ENCODE data around the gene SH3RF3. TPM values are rescaled to one million over a fixed set of nuclear protein-coding genes. Genes with fewer than 3 reads are reported as not detected.

Gene SH3RF3
- total RNA-seq, 2 experiments from 2014 or later, result 0.31 to 0.36 TPM

DNA sequence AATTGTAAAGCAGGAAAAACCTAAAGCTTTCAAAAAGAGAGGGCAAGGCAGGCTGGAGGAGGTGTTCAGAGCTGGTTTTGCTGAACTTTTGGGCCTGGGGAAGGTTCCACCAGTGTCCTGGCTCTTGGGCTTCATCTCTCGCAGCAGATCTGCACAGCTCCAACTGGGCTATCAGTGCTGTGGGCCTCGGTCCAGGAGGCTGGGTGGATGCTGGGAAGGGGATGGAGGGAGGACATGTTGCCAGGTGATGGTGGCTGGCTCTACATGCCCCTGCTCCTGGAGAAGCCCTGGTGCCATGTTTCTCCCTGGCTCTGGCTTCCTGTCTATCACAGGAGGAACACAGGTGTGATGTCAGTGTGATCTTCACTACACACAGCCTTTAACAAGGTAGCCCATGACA is 187.1 kb downstream of the SH3RF3 start:
- POLR2A ChIA-PET, result no interaction called here
- no peak for ATAC-seq (ENCODE audit: low read depth)
- no peak for DNase-seq
- H3K36me3 Mint-ChIP-seq, result no peaks in the 10 kb centered on the region
- no peak overlapping the region for H3K27ac Mint-ChIP-seq
- H3K9me3 Mint-ChIP-seq, result no peaks in the 10 kb centered on the region
- H3K4me1 Mint-ChIP-seq, result peaks cover 17% of the 10 kb centered on the region
- no peak overlapping the region for H3K4me3 Mint-ChIP-seq
- H3K27me3 Mint-ChIP-seq, result peaks cover 19% of the 10 kb centered on the region

DNA sequence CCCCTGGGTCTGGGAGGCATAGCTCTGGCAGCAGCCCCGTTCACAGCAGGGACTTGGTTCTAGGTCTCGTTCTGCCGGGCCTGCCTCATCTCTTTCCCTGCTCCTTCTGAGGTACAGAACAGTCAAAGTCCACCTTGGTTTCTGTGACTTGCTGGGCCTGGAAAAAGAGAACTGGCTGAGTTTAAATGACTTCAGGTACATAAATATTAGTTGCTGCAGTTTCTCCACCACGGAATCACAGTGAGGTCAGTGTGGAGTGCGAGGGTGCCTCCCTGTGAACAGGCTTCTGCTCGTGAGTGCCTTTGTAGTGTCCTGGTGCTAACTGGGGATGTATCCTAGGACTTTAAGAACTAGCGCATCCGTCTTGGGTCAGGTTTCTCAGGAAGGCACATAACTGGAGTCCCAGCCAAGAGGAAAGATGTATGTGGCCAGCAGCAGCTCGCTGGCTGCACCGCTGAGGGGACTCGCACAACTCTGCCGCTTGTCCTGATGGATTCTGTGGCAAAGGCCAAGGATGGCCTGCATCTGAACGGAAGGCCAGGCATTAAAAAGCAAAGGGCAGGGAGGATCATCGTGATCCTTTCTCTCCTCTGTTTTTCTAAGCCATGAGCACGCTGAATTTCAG is 188.6 kb downstream of the SH3RF3 start:
- POLR2A ChIA-PET, result no interaction called here
- Mint-ChIP-seq H3K9me3 (no peaks in the 10 kb centered on the region), H3K27ac (no peak overlapping the region), H3K4me3 (no peak overlapping the region), H3K36me3 (no peaks in the 10 kb centered on the region), H3K27me3 (peaks cover 21% of the 10 kb centered on the region), H3K4me1 (peaks cover 18% of the 10 kb centered on the region)
- DNase-seq, result no peak
- ATAC-seq (ENCODE audit: low read depth), result no peak

DNA sequence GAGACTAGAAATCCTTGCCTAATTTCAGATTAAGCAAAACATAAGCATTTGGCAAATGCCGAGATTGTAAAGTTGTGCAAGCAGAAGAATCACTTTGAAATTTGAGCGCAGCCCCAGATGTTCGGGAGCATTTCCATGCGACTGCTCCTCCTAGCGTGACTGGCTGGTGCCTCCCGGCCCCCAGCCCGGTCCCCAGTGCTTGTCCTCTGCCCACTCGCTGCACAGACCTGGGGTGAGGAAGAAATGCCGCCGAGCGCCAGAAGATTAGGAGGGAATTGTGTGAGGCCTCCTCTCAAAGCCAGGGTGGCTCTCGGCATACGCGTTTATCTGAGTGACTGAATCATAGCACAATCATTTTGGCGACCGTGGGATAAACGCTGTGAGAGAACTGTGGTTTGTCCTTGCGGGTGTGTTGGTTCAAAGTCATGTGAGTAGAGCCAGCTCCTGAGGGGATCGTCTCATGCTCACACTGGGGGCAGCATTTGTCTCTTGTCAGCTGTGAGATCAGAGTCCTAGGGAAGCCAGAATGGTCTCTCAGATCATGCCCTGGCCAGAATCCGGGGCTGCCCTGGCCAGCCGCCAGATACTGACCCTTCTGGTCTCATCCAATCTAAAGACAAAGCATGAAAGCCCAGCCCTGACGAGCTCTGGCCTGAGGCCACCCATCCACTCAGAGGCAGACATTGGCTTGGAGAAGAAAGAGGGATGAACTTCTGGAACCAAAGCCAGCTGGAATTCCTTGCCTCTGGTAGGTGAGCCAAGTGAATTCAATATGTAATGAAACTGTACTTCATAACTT is 189.3 kb downstream of the SH3RF3 start:
- DNase-seq (no peak), ATAC-seq (ENCODE audit: low read depth) (no peak)
- H3K27ac Mint-ChIP-seq, result no peak overlapping the region
- H3K4me3 Mint-ChIP-seq, result no peak overlapping the region
- no peaks in the 10 kb centered on the region for H3K36me3 Mint-ChIP-seq
- peaks cover 22% of the 10 kb centered on the region for H3K27me3 Mint-ChIP-seq
- H3K9me3 Mint-ChIP-seq, result no peaks in the 10 kb centered on the region
- peaks cover 18% of the 10 kb centered on the region for H3K4me1 Mint-ChIP-seq
- POLR2A ChIA-PET, result no interaction called here

DNA sequence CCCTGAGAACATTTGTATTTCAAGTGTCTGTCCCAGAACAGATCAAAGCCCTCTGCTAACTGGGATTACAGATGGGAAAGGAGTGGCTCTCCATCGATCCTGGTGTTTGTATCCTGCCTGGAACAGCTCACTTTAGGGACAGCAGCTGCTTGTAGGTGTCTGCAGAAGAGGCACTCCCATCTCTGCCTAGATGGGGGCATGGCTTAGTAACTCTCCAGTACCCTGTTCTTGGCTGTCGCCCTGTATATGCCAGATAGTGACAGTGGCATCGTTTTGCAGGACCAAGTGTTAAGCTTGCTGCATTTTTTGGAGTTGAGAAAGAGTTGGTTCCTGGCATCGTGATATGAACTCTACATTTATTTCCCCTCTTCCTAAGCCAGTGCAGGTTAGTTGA is 189.9 kb downstream of the SH3RF3 start:
- POLR2A ChIA-PET, result no interaction called here
- H3K4me1 Mint-ChIP-seq, result peaks cover 18% of the 10 kb centered on the region
- H3K9me3 Mint-ChIP-seq, result no peaks in the 10 kb centered on the region
- DNase-seq, result no peak
- H3K27me3 Mint-ChIP-seq, result peaks cover 21% of the 10 kb centered on the region
- H3K4me3 Mint-ChIP-seq, result no peak overlapping the region
- no peak overlapping the region for H3K27ac Mint-ChIP-seq
- no peaks in the 10 kb centered on the region for H3K36me3 Mint-ChIP-seq
- no peak for ATAC-seq (ENCODE audit: low read depth)

DNA sequence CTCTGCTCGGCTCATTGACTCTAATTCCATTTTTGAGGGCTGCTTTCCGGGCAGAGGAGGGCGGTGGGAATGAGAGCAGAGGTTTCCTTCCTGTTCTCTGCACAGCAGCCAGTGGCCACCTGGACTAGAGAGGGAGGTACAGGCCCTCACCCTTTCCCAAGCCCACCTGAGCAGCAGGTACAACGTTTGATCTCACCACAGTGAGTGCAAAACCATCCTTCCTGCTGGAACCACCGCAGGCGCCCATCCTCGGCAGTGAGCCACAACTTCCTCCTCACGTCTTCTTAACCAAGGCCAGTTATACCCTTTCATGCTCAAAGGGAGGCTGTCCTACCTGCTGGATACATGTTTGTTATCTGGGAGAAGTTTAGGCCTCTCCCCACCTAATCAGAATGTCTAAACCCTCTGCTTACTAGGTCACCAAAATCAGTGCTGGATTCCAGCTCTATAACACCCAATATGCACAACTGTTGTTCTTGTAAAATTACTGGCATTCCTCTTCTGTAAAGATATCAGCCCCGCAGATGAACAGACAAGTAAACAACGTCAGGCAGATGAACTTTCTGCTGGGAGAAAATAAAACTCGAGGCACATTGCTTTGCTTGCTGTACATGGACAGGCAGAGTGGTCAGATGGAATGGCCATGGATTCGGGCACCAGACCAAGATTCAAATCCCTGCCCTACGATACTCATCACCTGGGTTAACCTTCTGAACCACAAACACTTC is 191.4 kb downstream of the SH3RF3 start:
- ATAC-seq (ENCODE audit: low read depth), result no peak
- no peaks in the 10 kb centered on the region for H3K9me3 Mint-ChIP-seq
- H3K27ac Mint-ChIP-seq, result peak overlapping the region; percentile 3
- POLR2A ChIA-PET, result no interaction called here
- H3K4me3 Mint-ChIP-seq, result no peak overlapping the region
- H3K27me3 Mint-ChIP-seq, result peaks cover 20% of the 10 kb centered on the region
- H3K36me3 Mint-ChIP-seq, result no peaks in the 10 kb centered on the region
- DNase-seq, result no peak
- peaks cover 18% of the 10 kb centered on the region for H3K4me1 Mint-ChIP-seq

DNA sequence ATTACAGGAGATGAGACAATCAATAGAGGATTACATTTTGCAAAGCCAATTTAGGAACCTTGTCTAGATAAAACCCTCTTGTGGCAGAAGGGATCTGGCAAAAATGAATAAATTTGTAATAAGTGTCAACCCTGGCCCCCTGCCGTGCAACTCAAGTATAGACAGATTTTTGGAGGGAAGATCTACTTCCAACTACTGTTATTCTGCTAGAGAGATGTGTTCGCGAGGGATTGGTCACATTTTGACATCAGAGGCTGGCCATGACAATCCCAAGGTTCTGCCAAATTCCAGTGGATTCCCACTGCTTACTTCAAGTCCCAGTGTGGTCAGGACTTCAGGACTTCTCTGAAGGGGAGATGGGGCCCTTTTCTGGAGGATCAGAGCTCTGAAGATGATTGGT is 192.6 kb downstream of the SH3RF3 start:
- no peak overlapping the region for H3K4me3 Mint-ChIP-seq
- H3K9me3 Mint-ChIP-seq, result no peaks in the 10 kb centered on the region
- H3K36me3 Mint-ChIP-seq, result no peaks in the 10 kb centered on the region
- peaks cover 14% of the 10 kb centered on the region for H3K27me3 Mint-ChIP-seq
- POLR2A ChIA-PET, result no interaction called here
- ATAC-seq (ENCODE audit: low read depth) (no peak), DNase-seq (no peak)
- no peak overlapping the region for H3K27ac Mint-ChIP-seq
- H3K4me1 Mint-ChIP-seq, result peaks cover 18% of the 10 kb centered on the region

DNA sequence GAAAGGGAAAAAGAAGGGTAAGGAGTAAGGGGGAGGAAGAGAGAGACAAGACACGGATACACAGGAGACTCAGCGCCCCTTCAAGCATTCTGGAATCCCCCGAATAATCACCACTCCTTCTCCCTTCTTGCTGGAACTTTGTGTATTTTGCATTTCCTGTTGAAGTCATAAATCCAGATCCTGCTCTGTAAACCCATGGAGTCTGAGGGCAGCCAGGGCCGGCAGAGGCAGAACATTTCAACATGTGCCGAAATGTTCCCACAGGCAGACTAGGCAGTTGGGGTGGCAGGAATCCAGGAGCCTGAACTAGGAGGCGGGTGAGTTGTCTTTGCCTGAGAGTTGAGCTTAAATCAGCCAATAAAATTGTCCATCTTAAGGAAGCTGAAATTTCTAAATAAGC is 193.1 kb downstream of the SH3RF3 start:
- no peak overlapping the region for H3K4me3 Mint-ChIP-seq
- H3K9me3 Mint-ChIP-seq, result no peaks in the 10 kb centered on the region
- no peak overlapping the region for H3K27ac Mint-ChIP-seq
- no peak for ATAC-seq (ENCODE audit: low read depth)
- POLR2A ChIA-PET, result no interaction called here
- DNase-seq, result no peak
- H3K27me3 Mint-ChIP-seq, result peaks cover 14% of the 10 kb centered on the region
- peaks cover 18% of the 10 kb centered on the region for H3K4me1 Mint-ChIP-seq
- H3K36me3 Mint-ChIP-seq, result no peaks in the 10 kb centered on the region

DNA sequence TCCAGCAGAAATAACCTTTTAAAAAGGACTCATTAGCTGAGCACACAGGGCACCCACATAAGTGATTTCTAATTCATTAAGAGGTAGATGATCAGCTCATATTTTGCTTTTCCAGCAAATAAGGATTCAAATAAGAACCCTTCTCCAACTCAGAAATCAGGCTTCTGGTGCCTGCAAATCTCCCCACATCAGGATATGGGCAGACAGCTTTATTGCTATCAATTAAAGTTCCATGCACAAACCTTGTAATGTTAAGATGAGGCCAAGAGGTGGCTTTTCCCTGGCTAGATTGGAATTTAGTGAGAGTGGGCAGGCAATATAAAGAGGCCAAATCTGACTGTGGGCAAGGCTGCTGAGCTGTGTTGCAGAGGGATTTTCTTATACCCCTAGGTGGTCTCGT is 193.6 kb downstream of the SH3RF3 start:
- POLR2A ChIA-PET, result no interaction called here
- Mint-ChIP-seq H3K36me3 (no peaks in the 10 kb centered on the region), H3K4me3 (no peak overlapping the region), H3K27me3 (peaks cover 14% of the 10 kb centered on the region), H3K4me1 (peaks cover 18% of the 10 kb centered on the region), H3K27ac (no peak overlapping the region), H3K9me3 (no peaks in the 10 kb centered on the region)
- no peak for ATAC-seq (ENCODE audit: low read depth)
- DNase-seq, result no peak

DNA sequence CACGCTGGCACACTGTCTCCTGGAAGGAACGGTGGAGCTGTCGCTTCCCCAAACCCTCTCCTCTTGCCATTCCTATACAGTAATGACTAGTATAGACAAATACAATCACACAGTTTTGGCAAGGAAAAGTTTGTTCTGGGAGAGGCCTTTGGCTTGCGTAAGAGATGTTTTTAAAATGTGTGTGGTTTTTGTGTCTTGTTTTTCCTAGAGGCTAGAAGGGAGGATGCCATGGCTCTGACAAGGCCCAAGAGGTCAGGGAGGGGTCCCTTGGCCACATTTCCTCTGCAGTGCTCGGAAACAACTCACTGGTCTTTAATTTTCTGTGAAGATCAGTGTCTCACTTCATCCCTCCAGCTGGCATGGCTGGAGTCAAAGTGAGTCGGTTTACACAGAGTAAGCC is 195.9 kb downstream of the SH3RF3 start:
- ATAC-seq (ENCODE audit: low read depth) (no peak), DNase-seq (no peak)
- Mint-ChIP-seq H3K27me3 (peaks cover 17% of the 10 kb centered on the region), H3K27ac (no peak overlapping the region), H3K9me3 (no peaks in the 10 kb centered on the region), H3K4me3 (no peak overlapping the region), H3K36me3 (no peaks in the 10 kb centered on the region), H3K4me1 (peaks cover 11% of the 10 kb centered on the region)
- POLR2A ChIA-PET, result no interaction called here

DNA sequence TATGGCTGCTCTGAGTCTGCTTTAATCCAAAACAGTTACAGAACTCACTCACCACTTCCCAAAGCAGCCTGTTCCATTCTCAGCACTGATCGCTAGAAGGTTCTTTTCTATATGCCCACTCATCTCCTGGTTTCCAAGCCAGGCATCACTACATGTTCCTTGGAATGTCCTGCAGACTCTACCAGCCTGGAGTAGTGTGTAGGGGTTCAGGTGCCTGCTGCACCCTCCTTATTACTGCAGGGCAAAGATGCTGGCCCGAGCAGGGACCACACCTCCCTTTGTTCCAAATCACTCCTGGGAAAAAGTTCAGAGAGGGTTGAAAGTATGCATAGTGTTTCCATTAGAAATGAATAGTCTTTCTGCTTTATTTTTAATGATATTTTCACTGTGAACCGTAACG is 196.6 kb downstream of the SH3RF3 start:
- no peak for ATAC-seq (ENCODE audit: low read depth)
- no peak for DNase-seq
- H3K36me3 Mint-ChIP-seq, result no peaks in the 10 kb centered on the region
- peaks cover 5% of the 10 kb centered on the region for H3K4me1 Mint-ChIP-seq
- H3K27ac Mint-ChIP-seq, result no peak overlapping the region
- no peak overlapping the region for H3K4me3 Mint-ChIP-seq
- H3K27me3 Mint-ChIP-seq, result peaks cover 13% of the 10 kb centered on the region
- H3K9me3 Mint-ChIP-seq, result no peaks in the 10 kb centered on the region
- POLR2A ChIA-PET, result no interaction called here

DNA sequence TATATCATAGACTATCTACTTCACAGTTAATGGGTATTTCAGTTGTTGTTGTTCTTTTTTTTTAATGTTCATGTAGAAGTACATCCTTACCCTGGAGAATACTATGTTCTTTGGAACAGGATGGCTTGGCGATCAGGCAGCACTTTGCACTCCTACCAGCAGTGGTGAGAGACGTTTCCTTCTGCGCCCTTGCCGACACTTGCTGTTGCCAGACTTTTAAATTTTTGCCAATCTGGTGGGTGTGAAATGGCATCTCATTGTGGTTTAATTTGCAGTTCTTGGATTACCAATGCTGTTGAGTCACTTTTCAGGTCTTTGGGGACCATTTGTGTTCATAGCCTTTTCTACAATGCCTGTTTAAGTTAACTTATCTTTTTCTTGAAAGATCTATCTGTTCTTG is 197.3 kb downstream of the SH3RF3 start:
- no peaks in the 10 kb centered on the region for H3K9me3 Mint-ChIP-seq
- H3K27me3 Mint-ChIP-seq, result peaks cover 12% of the 10 kb centered on the region
- H3K36me3 Mint-ChIP-seq, result no peaks in the 10 kb centered on the region
- ATAC-seq (ENCODE audit: low read depth) (no peak), DNase-seq (no peak)
- no peak overlapping the region for H3K27ac Mint-ChIP-seq
- H3K4me1 Mint-ChIP-seq, result peaks cover 3% of the 10 kb centered on the region
- H3K4me3 Mint-ChIP-seq, result no peak overlapping the region
- POLR2A ChIA-PET, result no interaction called here

DNA sequence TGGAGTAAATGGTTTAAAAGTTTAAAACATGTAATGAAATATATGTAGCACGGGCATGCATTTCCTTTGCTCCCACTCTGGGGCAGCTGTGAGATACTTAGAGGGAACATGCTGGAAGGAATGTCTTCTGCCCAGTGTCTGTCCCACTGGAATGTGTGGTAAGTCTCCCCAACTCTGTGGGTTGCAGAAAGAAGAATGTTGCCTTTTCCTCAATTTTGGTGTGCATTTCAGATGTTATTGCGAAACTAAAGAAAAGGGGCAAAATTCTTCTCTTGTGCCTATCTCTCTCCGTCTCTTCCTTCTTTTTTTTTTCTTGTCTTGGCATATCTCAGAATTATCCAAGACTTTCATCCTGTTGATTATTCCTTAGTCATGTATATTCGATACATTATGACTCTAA is 201.1 kb downstream of the SH3RF3 start:
- ATAC-seq (ENCODE audit: low read depth) (no peak), DNase-seq (no peak)
- Mint-ChIP-seq H3K27me3 (peaks cover 8% of the 10 kb centered on the region), H3K4me3 (no peak overlapping the region), H3K9me3 (no peaks in the 10 kb centered on the region), H3K27ac (no peak overlapping the region), H3K4me1 (peaks cover 15% of the 10 kb centered on the region), H3K36me3 (no peaks in the 10 kb centered on the region)
- POLR2A ChIA-PET, result no interaction called here

DNA sequence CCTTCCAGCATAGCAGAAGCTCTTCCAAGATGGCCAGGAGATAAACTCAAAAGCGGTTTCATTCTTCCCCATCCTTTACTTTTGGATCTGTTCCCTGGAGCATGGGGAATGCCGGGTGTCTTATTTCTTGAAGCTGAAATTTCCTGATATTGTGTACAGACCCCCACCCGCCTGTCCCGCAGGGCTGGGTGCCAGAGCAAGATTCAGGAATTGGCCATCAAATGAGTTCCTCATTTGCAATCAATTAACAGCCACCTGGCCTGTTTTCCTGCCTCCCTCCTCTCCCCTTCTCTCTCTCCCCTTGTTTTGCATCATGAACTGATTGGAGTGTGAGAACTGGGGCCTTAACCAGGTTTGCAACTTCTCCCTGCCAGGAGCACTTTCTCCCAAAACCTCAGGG is 202.1 kb downstream of the SH3RF3 start:
- ATAC-seq (ENCODE audit: low read depth) (no peak), DNase-seq (no peak)
- POLR2A ChIA-PET, result no interaction called here
- H3K27me3 Mint-ChIP-seq, result peaks cover 8% of the 10 kb centered on the region
- H3K27ac Mint-ChIP-seq, result no peak overlapping the region
- no peaks in the 10 kb centered on the region for H3K9me3 Mint-ChIP-seq
- H3K36me3 Mint-ChIP-seq, result no peaks in the 10 kb centered on the region
- peaks cover 24% of the 10 kb centered on the region for H3K4me1 Mint-ChIP-seq
- H3K4me3 Mint-ChIP-seq, result no peak overlapping the region
